ENCODE data around the gene EHF. TPM values are rescaled to one million over a fixed set of nuclear protein-coding genes. Genes with fewer than 3 reads are reported as not detected.
A peak's percentile ranks its signal among the peaks of the same experiment; 100 is the strongest.

Gene EHF
- total RNA-seq, 1 donor from 2014 or later, result 2.9 TPM

GRCh38 chr11:34616830-34617504, 3.9 kb upstream of the EHF start:
- ATAC-seq, result peak; percentile 53
- intact Hi-C loops (cut with DNase I), result no loop called here
- DNase-seq (ENCODE audit: missing footprints), result no peak

DNA sequence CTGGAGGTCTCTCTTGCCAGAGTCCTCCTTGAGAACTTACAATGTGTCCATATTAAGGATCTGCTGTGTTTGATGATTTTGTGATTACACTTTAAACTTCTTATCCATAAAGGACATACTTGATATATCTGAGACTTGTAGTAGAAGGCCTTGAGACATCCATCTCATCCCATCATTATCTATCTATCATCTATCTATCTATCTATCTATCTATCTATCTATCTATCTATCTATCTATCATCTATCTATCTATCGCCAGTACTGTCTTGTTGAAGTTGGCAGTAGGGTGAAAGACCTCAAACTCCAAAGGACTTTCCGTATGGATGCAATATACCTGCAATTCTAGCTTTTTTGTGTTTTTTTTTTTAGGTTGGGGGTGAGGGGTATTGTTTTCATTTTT, 2.5 kb upstream of the EHF start:
- intact Hi-C loops (cut with DNase I), result no loop called here
- DNase-seq (ENCODE audit: missing footprints), result no peak
- ATAC-seq, result no peak

DNA sequence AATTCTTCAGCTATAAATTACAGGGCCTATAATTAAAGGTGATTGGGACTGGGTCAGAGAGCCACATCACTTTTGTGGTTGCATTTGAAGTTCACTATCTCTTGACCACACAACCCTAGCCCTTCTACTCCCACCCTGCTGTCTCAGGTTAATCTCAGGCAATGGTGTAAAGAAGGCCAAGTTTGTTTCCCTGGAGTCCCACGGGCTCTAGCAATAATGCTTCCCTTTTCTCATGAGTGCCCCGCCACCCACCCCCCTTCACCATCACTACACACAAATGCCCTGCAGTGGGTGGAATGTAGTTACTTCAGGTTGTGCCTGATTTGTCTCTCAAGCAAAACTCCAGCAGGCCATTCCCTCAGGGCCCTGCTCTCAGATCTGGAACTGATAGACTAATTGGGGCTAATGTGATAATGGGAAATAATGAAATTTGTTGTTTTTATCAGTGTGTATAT, 1.8 kb upstream of the EHF start:
- ATAC-seq (no peak), DNase-seq (ENCODE audit: missing footprints) (no peak)
- intact Hi-C loops (cut with DNase I), result no loop called here

- intact Hi-C loops (cut with DNase I), result no loop called here
- ATAC-seq, result no peak
- no peak for DNase-seq (ENCODE audit: missing footprints)
These were observed 691 bp upstream of the EHF start for GRCh38 chr11:34620202-34620601.

GRCh38 chr11:34621876-34622275, 983 bp downstream of the EHF start:
- DNase-seq (ENCODE audit: missing footprints) (no peak), ATAC-seq (no peak)
- intact Hi-C loops (cut with DNase I), result no loop called here

DNA sequence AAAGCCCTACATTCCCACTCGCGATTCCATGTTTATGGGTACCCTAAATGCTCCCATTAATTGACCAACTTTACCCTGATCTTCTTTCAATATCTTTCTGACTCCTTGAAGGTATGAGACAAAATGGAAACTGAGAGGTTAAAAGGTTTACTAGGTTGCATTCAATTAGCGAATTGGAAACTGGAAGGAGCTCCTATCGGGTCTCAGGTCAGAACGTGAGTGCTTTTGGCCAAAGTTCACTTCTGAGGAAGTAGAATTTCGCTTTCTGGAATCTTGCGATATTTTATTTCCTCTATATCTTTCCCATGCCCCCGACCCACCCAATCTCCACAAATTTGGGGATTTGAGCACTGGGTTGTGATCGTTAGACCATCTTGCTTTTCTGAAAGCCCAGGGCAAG, 2.6 kb downstream of the EHF start:
- no peak for ATAC-seq
- intact Hi-C loops (cut with DNase I), result no loop called here
- DNase-seq (ENCODE audit: missing footprints), result no peak

DNA sequence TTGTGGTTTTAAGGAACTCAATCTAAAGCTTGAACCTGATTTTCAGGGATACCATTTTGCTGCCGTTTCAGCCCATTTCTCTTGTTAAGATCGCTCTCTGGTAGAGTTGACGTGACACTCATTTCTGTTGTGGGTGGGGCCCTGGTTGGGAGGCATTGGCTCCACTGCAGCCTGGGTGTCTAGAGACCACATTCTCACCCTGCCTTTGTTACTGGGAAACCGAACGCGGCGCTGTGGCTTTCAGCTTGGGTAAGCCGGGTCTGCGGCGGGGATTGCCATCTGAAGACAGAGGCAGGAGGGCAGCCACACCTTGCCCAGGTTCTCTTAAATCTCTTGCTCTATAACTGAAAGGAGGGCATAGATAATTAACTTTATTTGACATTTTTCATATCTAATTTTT, 3.2 kb downstream of the EHF start:
- intact Hi-C loops (cut with DNase I), result no loop called here
- ATAC-seq (no peak), DNase-seq (ENCODE audit: missing footprints) (no peak)

DNA sequence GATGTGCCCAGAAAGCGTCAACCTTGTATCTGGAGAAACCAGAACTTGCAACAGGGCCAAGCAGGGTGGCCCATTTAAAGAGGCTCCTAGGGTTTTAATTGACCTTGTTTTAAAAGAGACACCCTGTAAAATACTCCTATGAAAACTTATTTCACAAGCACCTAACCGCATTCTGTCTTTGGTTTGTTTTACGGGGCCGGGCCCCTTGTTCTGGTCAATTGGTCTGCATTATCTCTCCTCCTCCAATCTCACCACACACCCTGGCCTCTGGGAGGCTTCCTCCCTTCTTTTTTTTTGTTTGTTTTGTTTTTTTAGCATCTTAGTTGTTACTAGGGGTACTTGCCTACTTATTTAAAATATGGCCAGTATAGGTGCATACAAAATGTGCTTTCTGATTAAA, 4.7 kb downstream of the EHF start:
- no peak for ATAC-seq
- intact Hi-C loops (cut with DNase I), result no loop called here
- DNase-seq (ENCODE audit: missing footprints), result no peak

DNA sequence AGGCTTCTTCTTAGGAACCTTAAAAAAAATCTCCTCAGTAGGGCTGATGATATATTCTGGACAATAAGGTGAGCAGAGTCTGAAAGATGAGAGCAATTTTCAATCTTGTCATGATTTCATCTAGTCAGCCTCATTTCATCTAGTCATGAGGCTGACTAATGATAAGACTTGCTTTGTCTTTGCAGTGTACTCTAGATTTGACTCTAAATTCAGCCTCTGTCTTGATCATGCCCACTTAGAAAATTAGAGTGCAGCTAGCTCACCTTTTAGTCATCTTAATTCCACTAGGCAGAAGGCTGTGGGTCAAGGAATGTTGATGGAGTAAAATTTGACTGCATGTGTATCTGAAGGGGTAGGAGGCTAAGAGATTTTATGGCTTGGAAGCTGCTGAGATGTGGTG, 5.5 kb downstream of the EHF start:
- intact Hi-C loops (cut with DNase I), result no loop called here
- ATAC-seq (no peak), DNase-seq (ENCODE audit: missing footprints) (no peak)

GRCh38 chr11:34627197-34627596, 6.3 kb downstream of the EHF start:
- ATAC-seq (no peak), DNase-seq (ENCODE audit: missing footprints) (no peak)
- intact Hi-C loops (cut with DNase I), result no loop called here

DNA sequence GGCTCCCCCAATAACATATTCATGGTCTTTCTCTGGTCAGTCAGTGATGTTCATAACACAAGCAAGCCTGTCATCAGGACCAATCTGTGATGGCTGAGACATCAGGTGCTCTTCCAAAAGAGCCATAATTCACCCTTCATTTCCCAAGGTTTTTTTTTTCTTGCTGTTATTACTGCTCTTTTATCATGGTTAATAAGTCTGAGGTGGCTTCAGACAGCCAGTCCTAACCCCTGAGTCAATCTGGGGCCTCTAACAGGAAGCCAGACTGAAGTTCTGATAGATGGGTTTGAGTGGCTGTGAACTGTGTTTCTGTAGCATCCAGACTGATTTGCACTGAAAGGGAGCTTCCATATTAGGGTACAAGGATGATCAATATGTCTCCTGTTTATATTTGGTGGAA, 8.8 kb downstream of the EHF start:
- DNase-seq (ENCODE audit: missing footprints) (no peak), ATAC-seq (no peak)
- intact Hi-C loops (cut with DNase I), result no loop called here

DNA sequence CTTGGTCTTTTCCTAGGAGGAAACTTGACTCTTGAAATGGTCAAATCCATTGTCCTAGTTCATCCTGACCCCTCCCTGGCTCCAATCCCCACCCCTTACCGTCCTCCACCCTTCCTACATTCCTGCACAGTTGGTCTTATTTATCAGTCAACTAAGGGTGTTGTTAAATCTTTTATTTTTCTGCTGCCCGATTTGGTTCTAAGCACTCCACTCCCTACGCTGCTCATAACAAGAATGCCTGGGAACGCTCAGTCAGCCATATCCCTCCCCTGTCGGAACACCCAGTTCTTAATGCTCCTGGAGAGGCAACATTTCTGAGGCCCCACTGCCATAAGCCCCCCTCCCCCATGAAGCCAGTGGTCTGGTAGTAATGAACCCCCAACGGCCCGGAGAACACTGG, 9.7 kb downstream of the EHF start:
- DNase-seq (ENCODE audit: missing footprints) (no peak), ATAC-seq (no peak)
- intact Hi-C loops (cut with DNase I), result no loop called here

GRCh38 chr11:34631297-34631696, 10.4 kb downstream of the EHF start:
- DNase-seq (ENCODE audit: missing footprints) (no peak), ATAC-seq (no peak)
- intact Hi-C loops (cut with DNase I), result no loop called here

DNA sequence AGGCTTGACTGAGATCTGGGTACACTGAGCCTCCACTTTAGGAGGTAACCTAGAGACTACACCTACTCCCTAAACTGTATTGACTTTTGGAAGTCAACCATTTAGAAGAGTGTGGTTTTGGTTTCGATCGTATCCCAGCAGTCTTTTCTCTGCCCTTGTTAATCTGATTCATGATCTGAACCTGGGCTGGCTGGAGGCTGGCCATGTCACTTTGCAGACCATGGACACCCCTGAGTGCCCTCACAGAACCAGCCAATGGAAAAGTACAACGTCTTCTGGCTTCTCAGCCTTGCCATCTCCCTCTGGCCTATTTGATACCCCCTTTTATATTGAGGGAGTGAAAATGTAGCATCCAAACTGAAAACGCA, 10.8 kb downstream of the EHF start:
- intact Hi-C loops (cut with DNase I), result no loop called here
- ATAC-seq (no peak), DNase-seq (ENCODE audit: missing footprints) (no peak)

- ATAC-seq (peak; percentile 70), DNase-seq (ENCODE audit: missing footprints) (no peak)
- intact Hi-C loops (cut with DNase I), result no loop called here
These were observed 11.4 kb downstream of the EHF start for GRCh38 chr11:34632105-34632791.

GRCh38 chr11:34633640-34633989, 12.7 kb downstream of the EHF start:
- DNase-seq (ENCODE audit: missing footprints), result no peak
- intact Hi-C loops (cut with DNase I), result no loop called here
- no peak for ATAC-seq

DNA sequence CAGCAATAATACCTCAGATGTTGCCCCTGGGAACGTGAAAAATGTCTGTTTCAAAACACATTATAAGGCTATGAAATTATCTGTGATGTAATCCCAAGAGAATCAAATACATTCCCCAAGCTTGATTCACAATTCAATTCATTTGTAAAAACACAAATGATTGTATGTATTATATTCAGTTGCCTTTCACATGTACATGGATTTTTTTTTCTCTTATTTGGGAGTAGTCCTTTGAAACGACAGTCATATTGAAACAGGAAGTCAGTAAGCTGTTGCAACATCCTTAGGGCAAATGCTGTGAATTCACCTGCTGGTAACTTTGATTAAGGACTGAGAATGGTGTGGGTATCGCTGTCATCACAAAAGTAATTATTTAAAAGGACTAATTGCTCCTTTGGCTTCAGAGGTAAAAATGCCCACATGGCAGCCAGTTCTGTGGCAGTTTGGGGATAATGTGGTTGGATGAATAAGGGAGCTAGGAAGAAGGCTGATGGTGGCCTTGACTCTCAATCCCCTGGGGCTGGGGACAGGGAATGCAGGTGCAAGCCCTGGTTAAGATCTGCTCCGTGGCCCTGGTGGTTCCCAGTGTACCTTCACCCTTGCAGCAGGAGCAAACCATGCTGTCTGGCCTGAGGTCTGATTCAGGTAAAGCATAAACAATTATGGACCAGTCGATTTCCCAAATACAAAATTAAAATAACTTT, 13.2 kb downstream of the EHF start:
- no peak for ATAC-seq
- intact Hi-C loops (cut with DNase I), result no loop called here
- no peak for DNase-seq (ENCODE audit: missing footprints)

GRCh38 chr11:34634694-34635062, 13.8 kb downstream of the EHF start:
- ATAC-seq, result no peak
- intact Hi-C loops (cut with DNase I), result no loop called here
- no peak for DNase-seq (ENCODE audit: missing footprints)

- intact Hi-C loops (cut with DNase I), result no loop called here
- DNase-seq (ENCODE audit: missing footprints) (no peak), ATAC-seq (no peak)
These were observed 15.2 kb downstream of the EHF start for GRCh38 chr11:34636127-34636526.

GRCh38 chr11:34637303-34637702, 16.4 kb downstream of the EHF start:
- DNase-seq (ENCODE audit: missing footprints) (no peak), ATAC-seq (peak; percentile 56)
- intact Hi-C loops (cut with DNase I), result no loop called here

All from Right ventricle myocardium inferior (tissue), 1 donor.